Measurements from ENCODE around the gene HDGF. TPM values are rescaled to one million over a fixed set of nuclear protein-coding genes. Genes with fewer than 3 reads are reported as not detected.

HDGF gene
- total and polyA plus RNA-seq, 10 donors = 48.8 to 143 (median 95.6) TPM

- peaks cover 0 to 42% (median 30%) of the 10 kb centered on the region in 6 donors for H3K36me3 ChIP-seq
- TF ChIP-seq POLR2A (IDR thresholded peaks at IDR 0.05) = no peak
- TF ChIP-seq, protein P1, sequence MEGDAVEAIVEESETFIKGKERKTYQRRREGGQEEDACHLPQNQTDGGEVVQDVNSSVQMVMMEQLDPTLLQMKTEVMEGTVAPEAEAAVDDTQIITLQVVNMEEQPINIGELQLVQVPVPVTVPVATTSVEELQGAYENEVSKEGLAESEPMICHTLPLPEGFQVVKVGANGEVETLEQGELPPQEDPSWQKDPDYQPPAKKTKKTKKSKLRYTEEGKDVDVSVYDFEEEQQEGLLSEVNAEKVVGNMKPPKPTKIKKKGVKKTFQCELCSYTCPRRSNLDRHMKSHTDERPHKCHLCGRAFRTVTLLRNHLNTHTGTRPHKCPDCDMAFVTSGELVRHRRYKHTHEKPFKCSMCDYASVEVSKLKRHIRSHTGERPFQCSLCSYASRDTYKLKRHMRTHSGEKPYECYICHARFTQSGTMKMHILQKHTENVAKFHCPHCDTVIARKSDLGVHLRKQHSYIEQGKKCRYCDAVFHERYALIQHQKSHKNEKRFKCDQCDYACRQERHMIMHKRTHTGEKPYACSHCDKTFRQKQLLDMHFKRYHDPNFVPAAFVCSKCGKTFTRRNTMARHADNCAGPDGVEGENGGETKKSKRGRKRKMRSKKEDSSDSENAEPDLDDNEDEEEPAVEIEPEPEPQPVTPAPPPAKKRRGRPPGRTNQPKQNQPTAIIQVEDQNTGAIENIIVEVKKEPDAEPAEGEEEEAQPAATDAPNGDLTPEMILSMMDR (IDR thresholded peaks at IDR 0.05 in 8 of 11, conservative IDR thresholded peaks at IDR 0.05 in 3 of 11) = no peak
- TF ChIP-seq POLR2AphosphoS5 (IDR thresholded peaks at IDR 0.05) = no peak
Measured at GRCh38 chr1:156744344-156744743, 7.1 kb downstream of the HDGF start.

DNA sequence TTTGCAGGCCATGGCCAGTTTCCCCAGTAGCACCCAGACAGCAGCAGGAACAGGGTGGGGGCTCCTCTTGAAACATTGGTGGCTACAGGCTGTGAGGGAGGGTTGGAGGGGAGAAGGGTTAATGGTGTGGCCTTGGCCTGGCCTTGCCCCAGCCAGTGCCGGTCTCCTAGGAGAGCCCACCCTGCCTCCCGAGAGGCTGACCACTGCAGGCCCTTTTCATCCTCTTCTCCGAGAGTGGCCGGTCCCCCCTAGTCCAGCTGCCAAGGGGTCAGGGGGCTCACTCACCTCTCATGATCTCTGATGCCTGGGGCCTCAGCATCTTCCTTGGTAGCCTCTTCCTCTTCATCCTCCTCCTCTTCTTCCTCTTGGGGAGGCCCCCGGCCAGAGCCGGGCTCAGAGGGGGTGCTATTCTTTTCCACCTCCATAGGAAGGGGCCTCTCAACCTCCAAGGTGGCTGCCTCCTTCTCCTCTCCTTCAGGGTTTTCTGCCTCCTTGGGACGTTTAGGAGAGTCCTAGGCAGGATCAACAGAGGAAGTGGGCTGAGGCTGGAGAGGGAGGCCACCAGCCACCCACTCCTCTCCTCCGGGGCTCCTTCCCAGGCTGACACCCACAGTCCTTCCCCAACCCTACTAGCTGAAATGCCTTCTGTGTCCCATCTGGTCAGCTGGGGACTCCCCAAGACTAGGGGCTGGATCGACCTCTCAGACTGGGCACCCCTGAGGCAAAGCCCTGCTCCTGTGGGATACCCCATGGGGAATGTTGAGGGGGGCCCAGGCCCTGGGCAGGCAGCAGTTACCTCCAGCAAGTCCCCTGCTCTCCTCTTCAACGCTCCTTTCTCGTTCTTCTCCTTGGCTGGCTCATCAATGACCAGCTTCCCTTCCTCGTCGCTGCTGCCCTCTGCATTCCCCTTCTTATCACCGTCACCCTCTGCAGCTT is 7.8 kb downstream of the HDGF start:
- Histone ChIP-seq H3K27ac (peak overlapping the region in 3 of 8 donors; percentile 95 to 97 (median 96)), H3K27me3 (replicated peaks in 1 of 7) (no peaks in the 10 kb centered on the region), H3K9me3 (no peaks in the 10 kb centered on the region), H3K4me3 (no peak overlapping the region), H3K36me3 (peaks cover 0 to 42% (median 30%) of the 10 kb centered on the region in 6 donors), H3K4me1 (peaks cover 33 to 95% (median 63%) of the 10 kb centered on the region in 6 donors)
- no peak for TF ChIP-seq POLR2AphosphoS5 (IDR thresholded peaks at IDR 0.05)
- TF ChIP-seq, protein P1 (IDR thresholded peaks at IDR 0.05 in 8 of 11, conservative IDR thresholded peaks at IDR 0.05 in 3 of 11) = no peak
- no peak for TF ChIP-seq POLR2A (IDR thresholded peaks at IDR 0.05)
- no peak for DNase-seq
- 69 to 84% (median 80%) methylated on average over 14 of the region's 14 CpGs for WGBS, 5 donors
- intact Hi-C loops (cut with DNase I; ENCODE audit: low total_unique reads) = no loop called here

More at GRCh38 chr1:156744344-156744743, 7.1 kb downstream of the HDGF start:
- 74 to 87% (median 76%) methylated on average over 7 to 12 of the region's 12 CpGs for WGBS, 5 donors
- Histone ChIP-seq H3K27me3 (replicated peaks in 1 of 7) (no peaks in the 10 kb centered on the region), H3K4me1 (peaks cover 40 to 97% (median 67%) of the 10 kb centered on the region in 6 donors), H3K4me3 (no peak overlapping the region), H3K9me3 (no peaks in the 10 kb centered on the region), H3K27ac (peak overlapping the region in 3 of 8 donors; percentile 95 to 97 (median 96))
- intact Hi-C loops (cut with DNase I; ENCODE audit: low total_unique reads) = no loop called here
- DNase-seq = no peak

- Histone ChIP-seq H3K4me3 (no peak overlapping the region), H3K36me3 (peaks cover 0 to 50% (median 32%) of the 10 kb centered on the region in 6 donors), H3K27me3 (replicated peaks in 1 of 7) (no peaks in the 10 kb centered on the region), H3K9me3 (no peaks in the 10 kb centered on the region), H3K27ac (peak overlapping the region in 3 of 8 donors; percentile 2 to 97 (median 96)), H3K4me1 (peaks cover 25 to 90% (median 54%) of the 10 kb centered on the region in 6 donors)
- TF ChIP-seq POLR2AphosphoS5 (IDR thresholded peaks at IDR 0.05) (no peak), POLR2A (IDR thresholded peaks at IDR 0.05) (no peak)
- TF ChIP-seq, protein P1 (IDR thresholded peaks at IDR 0.05 in 8 of 11, conservative IDR thresholded peaks at IDR 0.05 in 3 of 11) = no peak
- DNase-seq = peak; percentile 71
- intact Hi-C loops (cut with DNase I; ENCODE audit: low total_unique reads) = no loop called here
- WGBS, 5 donors = 90 to 98% (median 96%) methylated on average over 4 of the region's 4 CpGs
Measured at GRCh38 chr1:156742801-156743200, 8.7 kb downstream of the HDGF start.

GRCh38 chr1:156742017-156742416 is 9.5 kb downstream of the HDGF start:
- peak overlapping the region in 1 of 8 donors; percentile 90 for H3K4me3 ChIP-seq
- H3K4me1 ChIP-seq = peaks cover 19 to 82% (median 47%) of the 10 kb centered on the region in 6 donors
- no peak for TF ChIP-seq POLR2AphosphoS5 (IDR thresholded peaks at IDR 0.05)
- no peaks in the 10 kb centered on the region for H3K27me3 ChIP-seq (replicated peaks in 1 of 7)
- 74 to 90% (median 77%) methylated on average over 3 of the region's 3 CpGs for WGBS, 5 donors
- intact Hi-C loops (cut with DNase I; ENCODE audit: low total_unique reads) = no loop called here
- peaks cover 0 to 58% (median 37%) of the 10 kb centered on the region in 6 donors for H3K36me3 ChIP-seq
- no peaks in the 10 kb centered on the region for H3K9me3 ChIP-seq
- DNase-seq = no peak
- H3K27ac ChIP-seq = peak overlapping the region; percentile 87 to 96 (median 91)

Measured in spleen (tissue), 11 donors.